HG02588 (cell line): Measurements from ENCODE around the gene KCNQ5.
"Not testable (repeated sequence)": the region's sequence is repeated elsewhere in the genome, so short reads cannot be mapped to it uniquely, and the experiment has no call there.

ENCODE experiments used
- ATAC-seq: cut with Tn5 transposase; IDR thresholded peaks from one replicate; pipeline ENCODE4 v1.9.1; 2021; ENCODE audit warnings: mild to moderate bottlenecking, moderate library complexity; ENCODE audit not compliant: unreplicated experiment

The KCNQ5 gene

GRCh38 chr6:73156793-73157767, 535.2 kb downstream of the KCNQ5 start:
- ATAC-seq: no peak

- no peak for ATAC-seq
Observed at GRCh38 chr6:73157870-73158269, 536.0 kb downstream of the KCNQ5 start.

GRCh38 chr6:73169111-73169510, 547.2 kb downstream of the KCNQ5 start:
- no peak for ATAC-seq

GRCh38 chr6:73169633-73170032, 547.8 kb downstream of the KCNQ5 start:
- no peak for ATAC-seq

GRCh38 chr6:73174646-73175045, 552.8 kb downstream of the KCNQ5 start:
- ATAC-seq: no peak

- ATAC-seq: no peak
Observed at GRCh38 chr6:73176057-73176456, 554.2 kb downstream of the KCNQ5 start.

- peak; percentile 57 for ATAC-seq
Observed at GRCh38 chr6:73177221-73177944, 555.5 kb downstream of the KCNQ5 start.

- no peak for ATAC-seq
Observed at GRCh38 chr6:73180076-73180738, 558.3 kb downstream of the KCNQ5 start.

- ATAC-seq: peak; percentile 80
Observed at GRCh38 chr6:73180763-73181619, 559.1 kb downstream of the KCNQ5 start.

- ATAC-seq: no peak
Observed at GRCh38 chr6:73182021-73182607, 560.2 kb downstream of the KCNQ5 start.

GRCh38 chr6:73193302-73193701, 571.4 kb downstream of the KCNQ5 start:
- not testable (repeated sequence) for ATAC-seq

GRCh38 chr6:73194744-73195143, 572.9 kb downstream of the KCNQ5 start:
- ATAC-seq: no peak

GRCh38 chr6:73200247-73200646, 578.4 kb downstream of the KCNQ5 start:
- no peak for ATAC-seq

GRCh38 chr6:73200735-73201134, 578.9 kb downstream of the KCNQ5 start:
- ATAC-seq: no peak

GRCh38 chr6:73203098-73203497, 581.2 kb downstream of the KCNQ5 start:
- ATAC-seq: no peak

GRCh38 chr6:73204252-73204651, 582.4 kb downstream of the KCNQ5 start:
- ATAC-seq: no peak

- no peak for ATAC-seq
Observed at GRCh38 chr6:73207221-73207837, 585.5 kb downstream of the KCNQ5 start.

GRCh38 chr6:73209117-73209516, 587.3 kb downstream of the KCNQ5 start:
- ATAC-seq: no peak

- no peak for ATAC-seq
Observed at GRCh38 chr6:73216859-73217258, 595.0 kb downstream of the KCNQ5 start.

- ATAC-seq: no peak
Observed at GRCh38 chr6:73225396-73225795, 603.5 kb downstream of the KCNQ5 start, which contains the start of gene KHDC1L. TSS of gene KHDC1L (minus strand) at chr6:73225496. CDS start at chr6:73225408, 88 bp downstream.
